Stimulated activated CD4-positive, alpha-beta T cell treated with anti-CD3 and anti-CD28 coated beads, Interleukin-4, amount 100 ng/mL, for 24 hours (primary cell): ENCODE results near the gene PPP1CC.

ENCODE experiments used
- DNase-seq: peaks from one replicate; pipeline ENCODE4 v3.0.0-alpha.2; 2020

The PPP1CC gene

GRCh38 chr12:110683888-110684287 is 58.8 kb downstream of the PPP1CC start:
- DNase-seq = no peak

- no peak for DNase-seq
Observed at GRCh38 chr12:110680032-110680431, 62.7 kb downstream of the PPP1CC start.

- DNase-seq = no peak
Observed at GRCh38 chr12:110679201-110679600, 63.5 kb downstream of the PPP1CC start.

- DNase-seq = no peak
Observed at GRCh38 chr12:110677982-110678381, 64.7 kb downstream of the PPP1CC start.

- DNase-seq = no peak
Observed at GRCh38 chr12:110677206-110677911, 65.3 kb downstream of the PPP1CC start.

- no peak for DNase-seq
Observed at GRCh38 chr12:110676171-110676570, 66.5 kb downstream of the PPP1CC start.

GRCh38 chr12:110670161-110670701 is 72.5 kb downstream of the PPP1CC start:
- peak; percentile 64 for DNase-seq
